ENCODE measurements around the gene CDC42EP1.

CDC42EP1 gene

DNA sequence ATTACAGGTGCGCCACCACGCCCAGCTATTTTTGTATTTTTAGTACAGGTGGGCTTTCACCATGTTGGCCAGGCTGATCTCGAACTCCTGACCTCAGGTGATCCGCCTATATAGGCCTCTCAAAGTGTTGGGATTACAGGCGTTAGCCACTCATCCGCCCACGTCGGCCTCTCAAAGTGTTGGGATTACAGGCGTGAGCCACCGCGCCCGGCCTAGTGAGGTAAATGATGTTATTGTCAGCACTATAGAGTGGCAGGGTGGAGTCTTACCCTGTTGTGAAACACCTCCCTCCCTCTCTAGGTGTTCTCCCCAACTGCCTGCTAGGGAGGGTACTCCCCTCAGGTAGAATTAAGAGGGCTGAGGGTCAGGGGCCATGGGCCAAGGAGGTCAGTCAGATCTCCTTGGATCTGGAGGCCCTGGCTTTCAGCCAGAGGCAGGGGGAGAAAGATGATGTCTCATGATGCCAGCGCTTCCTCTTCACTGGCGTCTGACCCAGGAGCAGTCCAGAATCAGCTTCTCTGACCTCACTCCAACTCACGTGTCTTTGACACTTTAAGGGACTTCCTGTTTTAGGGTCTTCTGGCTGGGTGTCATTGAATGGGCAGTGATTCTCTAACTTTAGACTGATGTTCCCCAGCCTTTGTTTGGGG is 50.3 kb downstream of the CDC42EP1 start:
- DNase-seq (ENCODE audit: low read depth in 2 of 2) = no peak

DNA sequence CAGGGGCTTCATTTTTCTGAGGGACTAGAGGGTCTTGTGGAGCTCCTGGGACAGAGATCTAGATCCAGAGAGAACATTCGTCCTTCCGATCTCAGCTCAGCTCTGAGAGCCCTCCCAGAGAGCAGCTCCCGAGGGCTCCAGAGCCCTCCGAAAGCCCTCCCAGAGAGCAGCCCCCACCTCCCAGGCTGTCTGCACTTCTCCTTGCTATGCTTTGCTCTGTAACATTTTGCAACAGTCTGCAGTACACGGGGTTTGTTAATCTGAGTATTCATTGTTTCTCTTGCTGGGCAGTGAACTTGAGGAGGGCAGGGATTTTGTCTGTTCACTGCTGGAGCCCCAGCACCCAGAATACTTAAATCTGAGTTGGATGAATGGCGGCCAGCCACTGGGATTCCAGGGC is 50.9 kb downstream of the CDC42EP1 start:
- DNase-seq (ENCODE audit: low read depth in 2 of 2) = no peak

DNA sequence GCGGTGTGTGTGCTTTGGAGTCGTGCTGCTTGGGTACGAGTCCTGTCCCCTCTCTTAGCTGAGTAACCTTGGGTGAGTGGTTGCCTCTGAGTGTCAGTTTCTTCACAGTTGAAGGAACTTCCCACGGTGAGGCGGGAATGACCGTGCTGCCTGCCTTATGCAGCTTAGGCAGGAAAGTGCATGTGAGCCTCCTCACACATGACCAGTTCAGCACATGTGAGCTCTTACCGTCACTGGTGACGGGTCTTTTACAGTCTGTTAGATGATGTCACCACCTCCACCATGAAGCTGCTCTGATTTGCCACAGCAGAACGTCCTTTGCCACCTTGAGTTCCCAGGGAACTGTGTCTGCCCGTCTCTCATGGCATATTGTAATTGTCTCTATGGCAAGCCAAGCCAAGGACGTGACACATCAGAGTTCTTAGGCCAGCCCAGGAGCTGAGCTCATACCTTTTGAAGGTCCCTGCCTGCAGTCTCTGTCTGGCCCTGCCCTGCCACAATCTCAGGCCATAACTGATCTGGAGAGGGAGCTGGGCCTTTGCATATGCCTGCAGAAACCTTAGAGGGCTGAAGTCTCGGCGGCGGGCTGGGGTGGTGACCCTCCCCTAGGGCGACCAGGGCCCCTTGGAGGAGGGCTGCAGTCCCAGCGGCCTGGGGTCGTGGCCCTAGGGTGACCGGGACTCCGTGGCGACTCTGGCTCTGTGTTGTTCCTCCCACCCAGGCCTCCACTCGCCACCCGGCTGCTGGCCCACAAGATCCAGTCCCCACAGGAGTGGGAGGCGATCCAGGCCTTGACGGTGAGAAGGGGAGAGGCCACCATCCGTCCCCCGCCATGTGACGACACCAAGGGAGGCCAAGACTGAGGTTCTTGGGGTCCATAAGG is 56.2 kb downstream of the CDC42EP1 start:
- DNase-seq (ENCODE audit: low read depth in 2 of 2) = no peak

DNA sequence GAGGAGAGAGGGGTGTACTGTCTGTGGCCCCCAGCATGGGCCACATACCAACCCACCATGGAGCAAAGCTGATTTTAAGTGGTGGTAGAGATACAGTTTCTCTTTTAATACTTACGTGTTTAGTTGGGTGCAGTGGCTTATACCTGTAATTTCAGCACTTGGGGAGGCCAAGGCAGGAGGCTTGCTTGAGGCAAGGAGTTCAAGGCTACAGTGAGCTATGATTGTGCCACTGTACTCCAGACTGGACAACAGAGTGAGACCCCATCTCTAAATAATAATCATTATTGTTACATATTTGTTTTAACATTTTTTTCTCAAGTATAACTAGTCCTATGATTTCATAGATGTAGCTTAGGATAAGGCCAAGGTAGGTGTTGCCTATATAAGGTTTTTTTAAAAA is 57.2 kb downstream of the CDC42EP1 start:
- DNase-seq (ENCODE audit: low read depth in 2 of 2) = no peak

DNA sequence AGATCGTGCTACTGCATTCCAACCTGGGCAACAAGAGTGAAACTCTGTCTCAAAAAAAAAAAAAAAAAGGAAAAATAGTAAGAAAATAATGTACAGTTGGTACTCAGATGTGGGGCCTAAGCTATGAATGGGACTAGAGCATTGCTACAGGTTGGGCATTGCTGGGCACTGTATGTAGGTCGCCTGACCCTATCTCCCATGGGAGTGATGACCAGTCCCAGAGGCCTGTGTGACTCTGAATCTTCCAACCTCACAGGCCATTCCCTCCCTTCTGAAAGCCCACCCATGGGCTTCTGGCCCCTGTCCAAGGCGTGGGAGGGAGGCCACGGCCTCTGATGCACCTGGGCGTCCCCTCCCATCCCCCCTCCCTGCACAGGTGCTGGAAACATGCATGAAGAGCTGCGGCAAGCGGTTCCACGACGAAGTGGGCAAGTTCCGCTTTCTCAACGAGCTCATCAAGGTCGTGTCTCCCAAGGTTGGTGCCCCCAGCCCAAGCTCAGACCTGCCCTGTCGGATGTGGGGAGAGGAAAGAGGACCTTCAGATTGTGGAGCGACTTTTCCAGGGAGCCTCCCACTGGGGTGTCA is 57.9 kb downstream of the CDC42EP1 start:
- no peak for DNase-seq (ENCODE audit: low read depth in 2 of 2)

DNA sequence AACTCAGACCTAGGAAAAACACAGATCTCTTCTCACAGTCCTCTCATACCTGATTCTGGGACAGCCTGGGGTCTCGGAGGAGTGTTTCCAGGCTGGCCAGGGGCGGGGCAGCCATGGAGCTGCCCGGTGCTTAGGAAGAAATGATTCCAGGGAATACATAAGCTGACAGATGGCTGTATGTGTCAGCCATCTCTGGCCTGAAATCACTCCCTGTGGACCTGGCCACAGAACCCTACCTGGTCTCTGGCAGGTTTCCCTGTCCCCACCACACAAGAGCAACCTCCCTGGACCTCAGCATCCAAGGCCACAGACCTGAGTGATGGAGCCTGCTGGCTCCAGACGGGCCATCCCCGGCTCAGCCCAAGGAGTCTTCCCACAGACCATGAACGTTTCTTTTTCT is 58.4 kb downstream of the CDC42EP1 start:
- no peak for DNase-seq (ENCODE audit: low read depth in 2 of 2)

Measured in stimulated activated CD8-positive, alpha-beta memory T cell treated with anti-CD3 and anti-CD28 coated beads, Interleukin-15, amount 100 ng/mL, for 4 hours (primary cell).